LNCaP clone FGC (cell line): ENCODE measurements around the gene NKAIN2.

ENCODE experiments used
- DNase-seq: peaks from one replicate; pipeline ENCODE4 v3.0.0-alpha.2; 2011; ENCODE audit warnings: low read depth
- H3K4me3 ChIP-seq: 2 replicates; pipeline ENCODE4 v1.5.1; 2011; ENCODE audit warnings: mild to moderate bottlenecking, low read depth, low read length, control low read depth
- TF ChIP-seq, protein P1 (sequence below): IDR thresholded peaks from 2 replicates; pipeline ENCODE4 v1.5.1; 2012; ENCODE audit warnings: mild to moderate bottlenecking; ENCODE audit not compliant: control insufficient read depth, insufficient read depth; ENCODE audit errors: extremely low read depth

NKAIN2 gene

GRCh38 chr6:124078169-124078568 is 274.5 kb downstream of the NKAIN2 start:
- TF ChIP-seq, protein P1, sequence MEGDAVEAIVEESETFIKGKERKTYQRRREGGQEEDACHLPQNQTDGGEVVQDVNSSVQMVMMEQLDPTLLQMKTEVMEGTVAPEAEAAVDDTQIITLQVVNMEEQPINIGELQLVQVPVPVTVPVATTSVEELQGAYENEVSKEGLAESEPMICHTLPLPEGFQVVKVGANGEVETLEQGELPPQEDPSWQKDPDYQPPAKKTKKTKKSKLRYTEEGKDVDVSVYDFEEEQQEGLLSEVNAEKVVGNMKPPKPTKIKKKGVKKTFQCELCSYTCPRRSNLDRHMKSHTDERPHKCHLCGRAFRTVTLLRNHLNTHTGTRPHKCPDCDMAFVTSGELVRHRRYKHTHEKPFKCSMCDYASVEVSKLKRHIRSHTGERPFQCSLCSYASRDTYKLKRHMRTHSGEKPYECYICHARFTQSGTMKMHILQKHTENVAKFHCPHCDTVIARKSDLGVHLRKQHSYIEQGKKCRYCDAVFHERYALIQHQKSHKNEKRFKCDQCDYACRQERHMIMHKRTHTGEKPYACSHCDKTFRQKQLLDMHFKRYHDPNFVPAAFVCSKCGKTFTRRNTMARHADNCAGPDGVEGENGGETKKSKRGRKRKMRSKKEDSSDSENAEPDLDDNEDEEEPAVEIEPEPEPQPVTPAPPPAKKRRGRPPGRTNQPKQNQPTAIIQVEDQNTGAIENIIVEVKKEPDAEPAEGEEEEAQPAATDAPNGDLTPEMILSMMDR: no peak
- no peak overlapping the region for H3K4me3 ChIP-seq
- DNase-seq: no peak

DNA sequence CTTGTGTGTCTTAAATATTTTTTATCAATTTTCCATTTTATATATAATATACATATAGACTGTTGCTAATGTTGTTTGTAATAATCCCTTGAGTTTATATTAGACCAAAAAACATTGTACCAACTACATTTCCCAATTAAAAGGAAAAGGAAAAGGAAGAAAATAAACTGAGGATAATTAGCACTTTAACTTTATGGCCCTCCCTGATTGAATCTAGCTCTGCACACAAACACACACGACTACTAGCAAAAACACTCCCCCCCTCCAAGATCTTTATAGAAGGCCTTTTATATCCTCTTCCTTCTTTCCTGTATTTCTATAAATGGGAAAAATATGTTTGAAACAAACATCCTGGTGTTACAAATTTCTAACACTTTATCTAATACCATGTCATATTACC is 276.8 kb downstream of the NKAIN2 start:
- no peak overlapping the region for H3K4me3 ChIP-seq
- DNase-seq: no peak
- TF ChIP-seq, protein P1: no peak

DNA sequence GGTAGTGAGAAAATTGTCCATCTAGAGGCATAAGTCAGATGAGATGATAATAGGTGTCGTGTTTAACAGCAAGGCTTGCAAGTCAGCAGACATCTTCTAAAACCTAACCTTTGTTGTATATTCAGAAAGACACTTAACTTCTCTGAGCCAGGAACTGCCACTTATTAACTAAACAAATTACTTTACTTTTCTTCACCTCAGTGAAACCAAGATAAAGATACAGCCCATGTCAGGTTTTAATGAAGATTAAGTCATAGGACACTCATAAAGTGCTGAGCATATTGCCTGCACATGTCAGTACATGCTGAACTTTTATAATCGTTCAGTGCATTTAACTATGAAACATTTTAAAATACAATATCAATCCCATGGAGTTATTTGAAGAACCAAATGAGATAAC is 286.8 kb downstream of the NKAIN2 start:
- TF ChIP-seq, protein P1: no peak
- no peak overlapping the region for H3K4me3 ChIP-seq
- DNase-seq: no peak

DNA sequence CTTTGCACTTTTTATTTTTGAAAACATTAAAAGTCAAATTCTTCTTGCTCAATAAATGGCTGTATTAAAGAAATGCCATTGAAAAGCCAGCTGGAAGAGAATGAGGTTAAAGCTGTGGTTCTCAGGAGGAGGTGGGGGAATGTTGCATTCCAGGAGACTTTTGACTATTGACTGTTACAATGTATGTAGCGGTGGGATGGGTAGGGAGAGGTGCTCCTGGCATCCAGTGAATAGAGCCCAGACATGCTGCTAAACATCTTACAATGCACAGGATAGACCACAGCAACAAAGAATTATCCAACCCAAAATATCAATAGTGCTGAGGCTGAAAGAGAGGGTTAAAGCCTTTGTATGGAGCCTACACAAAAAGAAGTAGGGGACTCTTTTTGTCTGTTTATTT is 295.9 kb downstream of the NKAIN2 start:
- no peak for DNase-seq
- TF ChIP-seq, protein P1: no peak
- no peak overlapping the region for H3K4me3 ChIP-seq

- H3K4me3 ChIP-seq: no peak overlapping the region
- TF ChIP-seq, protein P1: no peak
- DNase-seq: no peak
These were observed 306.8 kb downstream of the NKAIN2 start for GRCh38 chr6:124110514-124110913.

DNA sequence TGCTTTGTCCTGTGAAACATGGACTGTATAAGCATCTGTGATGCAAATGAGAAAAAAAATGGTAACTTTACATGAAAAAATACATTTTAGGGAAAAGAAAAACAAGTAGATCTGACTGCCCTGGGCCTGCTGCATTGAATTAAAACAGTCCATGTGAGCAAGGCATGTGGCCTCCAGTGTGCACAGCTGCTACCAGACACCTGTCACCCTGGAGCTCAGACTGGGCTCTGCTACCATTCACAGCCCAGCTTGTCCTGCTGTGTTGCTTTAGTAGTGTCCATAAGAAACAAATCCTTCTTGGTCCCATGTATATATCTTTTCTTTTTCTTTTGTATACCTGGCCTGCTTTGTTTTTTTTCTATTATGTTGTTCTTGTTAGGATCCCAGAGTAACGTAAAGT is 315.9 kb downstream of the NKAIN2 start:
- TF ChIP-seq, protein P1: no peak
- no peak overlapping the region for H3K4me3 ChIP-seq
- no peak for DNase-seq

DNA sequence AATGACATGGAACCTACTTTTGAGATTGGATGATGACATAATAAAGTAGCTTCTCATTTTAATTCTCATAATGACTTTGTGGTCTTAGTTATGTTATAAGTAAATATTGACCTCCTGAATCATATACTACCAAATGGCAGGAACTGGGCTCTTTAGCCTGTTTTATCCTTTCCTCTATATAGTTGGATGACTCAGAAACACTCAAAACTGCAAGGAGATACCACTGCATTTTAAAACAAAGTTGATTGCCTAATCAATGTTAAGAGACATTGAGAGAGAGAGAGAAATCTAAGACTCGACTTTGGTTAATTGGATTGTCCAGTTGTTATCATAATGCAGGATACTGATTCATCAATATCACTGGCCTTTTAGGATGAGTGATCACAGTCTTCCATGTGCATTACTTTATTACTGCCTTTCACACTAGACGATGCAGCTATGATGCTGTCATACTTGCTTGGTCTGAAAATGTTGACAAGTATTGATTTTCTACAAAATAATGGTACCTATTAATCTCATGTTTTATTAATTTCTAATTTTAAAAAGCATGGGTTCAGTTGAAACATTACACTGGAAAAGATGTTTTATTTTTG is 320.0 kb downstream of the NKAIN2 start:
- H3K4me3 ChIP-seq: no peak overlapping the region
- TF ChIP-seq, protein P1: no peak

More for the DNA sequence above, 320.0 kb downstream of the NKAIN2 start:
- DNase-seq: no peak
